IPS-20b (cell line): ENCODE measurements around the gene TCN1.
"Not testable (repeated sequence)": the region's sequence is repeated elsewhere in the genome, so short reads cannot be mapped to it uniquely, and the experiment has no call there.

ENCODE experiments used
- H3K27ac ChIP-seq: one replicate; pipeline ENCODE4 v1.5.1; 2013; ENCODE audit warnings: low read length
- H3K27me3 ChIP-seq: 2 replicates; pipeline ENCODE4 v1.6.1; 2013; ENCODE audit warnings: mild to moderate bottlenecking, low read length, inconsistent platforms; ENCODE audit not compliant: insufficient read depth
- H3K36me3 ChIP-seq: 2 replicates; pipeline ENCODE4 v1.6.1; 2013; ENCODE audit warnings: low read depth, mild to moderate bottlenecking, inconsistent platforms, low read length, moderate library complexity; ENCODE audit not compliant: insufficient read depth
- H3K4me1 ChIP-seq: 2 replicates; pipeline ENCODE4 v1.6.1; 2013; ENCODE audit warnings: mild to moderate bottlenecking, control low read depth, inconsistent platforms, low read length, moderate library complexity; ENCODE audit not compliant: insufficient read depth
- H3K4me3 ChIP-seq: 2 replicates; pipeline ENCODE4 v1.5.1; 2013; ENCODE audit warnings: mild to moderate bottlenecking, low read length, inconsistent platforms
- H3K9ac ChIP-seq: 2 replicates; pipeline ENCODE4 v1.6.1; 2013; ENCODE audit warnings: low read depth, mild to moderate bottlenecking, inconsistent platforms, low read length, moderate library complexity
- H3K9me3 ChIP-seq: 2 replicates; pipeline ENCODE4 v1.6.1; 2013; ENCODE audit warnings: mild to moderate bottlenecking, low read depth, low read length, inconsistent platforms; ENCODE audit not compliant: insufficient read depth

The TCN1 gene

GRCh38 chr11:59851416-59851815 lies 14.9 kb downstream of the TCN1 start:
- H3K9ac ChIP-seq, H3K27ac ChIP-seq: not testable (repeated sequence)

GRCh38 chr11:59849551-59849950 lies 16.7 kb downstream of the TCN1 start:
- H3K9me3 ChIP-seq, H3K36me3 ChIP-seq, H3K27ac ChIP-seq, H3K9ac ChIP-seq, H3K27me3 ChIP-seq, H3K4me1 ChIP-seq, H3K4me3 ChIP-seq: not testable (repeated sequence)

More at GRCh38 chr11:59851416-59851815, 14.9 kb downstream of the TCN1 start:
- not testable (repeated sequence) for H3K27me3 ChIP-seq, H3K36me3 ChIP-seq, H3K9me3 ChIP-seq, H3K4me3 ChIP-seq, H3K4me1 ChIP-seq

GRCh38 chr11:59849129-59849528 lies 17.2 kb downstream of the TCN1 start:
- Histone ChIP-seq H3K27ac (no peak overlapping the region), H3K9me3 (no peaks in the 10 kb centered on the region), H3K36me3 (no peaks in the 10 kb centered on the region), H3K27me3 (no peaks in the 10 kb centered on the region), H3K9ac (no peak overlapping the region), H3K4me1 (peaks cover 5% of the 10 kb centered on the region; the same call in 1 of the 2 replicates), H3K4me3 (no peak overlapping the region)

DNA sequence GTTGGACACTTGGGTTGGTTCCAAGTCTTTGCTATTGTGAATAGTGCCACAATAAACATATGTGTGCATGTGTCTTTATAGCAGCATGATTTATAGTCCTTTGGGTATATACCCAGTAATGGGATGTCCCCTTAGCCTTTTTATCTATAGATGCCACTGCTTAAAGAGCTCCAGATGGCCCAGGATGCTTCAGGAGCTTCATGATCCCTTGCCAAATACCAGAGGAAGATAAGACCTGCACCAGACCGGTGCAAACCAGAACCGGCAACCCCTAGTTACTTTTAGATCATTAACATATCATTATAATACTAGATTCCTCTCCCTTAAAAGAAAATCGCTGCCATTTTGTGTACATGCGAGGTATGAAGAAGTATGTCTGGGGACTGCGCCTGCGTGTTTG lies 17.8 kb downstream of the TCN1 start:
- not testable (repeated sequence) for H3K36me3 ChIP-seq, H3K4me1 ChIP-seq, H3K27ac ChIP-seq, H3K9ac ChIP-seq, H3K4me3 ChIP-seq, H3K27me3 ChIP-seq, H3K9me3 ChIP-seq

DNA sequence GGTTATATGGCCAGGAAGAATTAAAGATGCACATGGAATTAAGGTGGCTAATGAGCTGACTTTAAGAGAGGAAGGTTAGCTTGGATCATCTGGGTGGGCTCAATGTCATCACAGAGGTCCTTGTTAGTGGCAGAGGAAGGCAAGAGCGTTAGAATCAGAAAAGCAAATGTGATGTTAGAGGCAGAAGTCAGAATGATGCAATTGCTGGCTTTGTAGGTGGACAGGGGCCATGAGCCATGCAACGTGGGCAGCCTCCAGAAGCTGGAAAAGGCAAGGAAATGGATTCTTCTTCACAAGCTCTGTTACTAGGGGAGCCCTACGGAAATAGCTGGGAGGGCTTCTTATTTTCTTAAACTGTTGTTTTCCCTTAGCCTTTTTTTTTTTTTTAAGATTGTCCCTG lies 18.7 kb downstream of the TCN1 start:
- no peak overlapping the region for H3K4me3 ChIP-seq
- no peak overlapping the region for H3K9ac ChIP-seq
- H3K27ac ChIP-seq = no peak overlapping the region
- peaks cover 5% of the 10 kb centered on the region; the same call in 1 of the 2 replicates for H3K4me1 ChIP-seq
- no peaks in the 10 kb centered on the region for H3K9me3 ChIP-seq
- H3K36me3 ChIP-seq = no peaks in the 10 kb centered on the region
- no peaks in the 10 kb centered on the region for H3K27me3 ChIP-seq

GRCh38 chr11:59846556-59846955 lies 19.7 kb downstream of the TCN1 start:
- no peaks in the 10 kb centered on the region for H3K9me3 ChIP-seq
- H3K4me1 ChIP-seq = peaks cover 5% of the 10 kb centered on the region; the same call in 1 of the 2 replicates
- no peaks in the 10 kb centered on the region for H3K27me3 ChIP-seq
- H3K27ac ChIP-seq = no peak overlapping the region
- H3K4me3 ChIP-seq = no peak overlapping the region
- no peaks in the 10 kb centered on the region for H3K36me3 ChIP-seq
- no peak overlapping the region for H3K9ac ChIP-seq

- H3K36me3 ChIP-seq = no peaks in the 10 kb centered on the region
- H3K9me3 ChIP-seq = no peaks in the 10 kb centered on the region
- no peak within 1 kb of the TSS for H3K27ac ChIP-seq
- H3K4me3 ChIP-seq = no peak within 1 kb of the TSS
- H3K9ac ChIP-seq = no peak within 1 kb of the TSS
- no peaks in the 10 kb centered on the region for H3K27me3 ChIP-seq
- H3K4me1 ChIP-seq = peaks cover 5% of the 10 kb centered on the region; the same call in 1 of the 2 replicates
Observed at GRCh38 chr11:59845399-59845798, 20.9 kb downstream of the TCN1 start, which contains the start of gene CBLIF. Gene CBLIF, minus strand, starts transcription at chr11:59845499. Its CDS starts 46 bp downstream, at chr11:59845453.

- H3K4me1 ChIP-seq = peaks cover 5% of the 10 kb centered on the region; the same call in 1 of the 2 replicates
- H3K9me3 ChIP-seq = no peaks in the 10 kb centered on the region
- H3K4me3 ChIP-seq = no peak overlapping the region
- no peaks in the 10 kb centered on the region for H3K36me3 ChIP-seq
- no peak overlapping the region for H3K27ac ChIP-seq
- H3K9ac ChIP-seq = no peak overlapping the region
- H3K27me3 ChIP-seq = no peaks in the 10 kb centered on the region
Observed at GRCh38 chr11:59842316-59842715, 24.0 kb downstream of the TCN1 start.

- H3K9ac ChIP-seq = no peak overlapping the region
- H3K27me3 ChIP-seq = no peaks in the 10 kb centered on the region
- no peak overlapping the region for H3K27ac ChIP-seq
- no peaks in the 10 kb centered on the region for H3K9me3 ChIP-seq
- no peaks in the 10 kb centered on the region for H3K36me3 ChIP-seq
- no peak overlapping the region for H3K4me3 ChIP-seq
- H3K4me1 ChIP-seq = peaks cover 5% of the 10 kb centered on the region; the same call in 1 of the 2 replicates
Observed at GRCh38 chr11:59841514-59841913, 24.8 kb downstream of the TCN1 start.

DNA sequence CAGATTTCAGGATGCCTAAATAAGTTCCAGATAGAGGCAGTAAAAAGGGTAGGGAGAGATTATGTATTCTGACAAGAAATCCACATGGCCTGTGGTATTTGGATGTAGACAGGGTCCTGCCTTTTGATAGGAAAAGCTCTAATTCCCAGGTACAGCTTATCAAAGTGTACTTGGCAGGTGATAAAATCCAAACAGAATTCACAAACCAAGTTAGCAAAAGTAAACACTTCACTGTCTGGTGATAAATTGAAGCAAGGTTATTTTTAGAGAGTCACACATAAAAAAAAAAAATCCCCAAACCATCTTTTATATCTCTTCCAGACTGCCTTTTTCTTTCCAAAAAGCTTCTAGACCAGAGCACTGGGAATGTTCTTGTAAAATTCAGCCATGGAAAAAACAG lies 26.7 kb downstream of the TCN1 start:
- Histone ChIP-seq H3K9ac (no peak overlapping the region), H3K27me3 (no peaks in the 10 kb centered on the region), H3K4me3 (no peak overlapping the region), H3K27ac (no peak overlapping the region), H3K36me3 (no peaks in the 10 kb centered on the region), H3K4me1 (no peaks in the 10 kb centered on the region), H3K9me3 (no peaks in the 10 kb centered on the region)

- H3K4me1 ChIP-seq = no peaks in the 10 kb centered on the region
- H3K36me3 ChIP-seq = no peaks in the 10 kb centered on the region
- H3K4me3 ChIP-seq = no peak overlapping the region
- H3K27ac ChIP-seq = no peak overlapping the region
- no peaks in the 10 kb centered on the region for H3K27me3 ChIP-seq
- no peak overlapping the region for H3K9ac ChIP-seq
- no peaks in the 10 kb centered on the region for H3K9me3 ChIP-seq
Observed at GRCh38 chr11:59833602-59834001, 32.7 kb downstream of the TCN1 start.

DNA sequence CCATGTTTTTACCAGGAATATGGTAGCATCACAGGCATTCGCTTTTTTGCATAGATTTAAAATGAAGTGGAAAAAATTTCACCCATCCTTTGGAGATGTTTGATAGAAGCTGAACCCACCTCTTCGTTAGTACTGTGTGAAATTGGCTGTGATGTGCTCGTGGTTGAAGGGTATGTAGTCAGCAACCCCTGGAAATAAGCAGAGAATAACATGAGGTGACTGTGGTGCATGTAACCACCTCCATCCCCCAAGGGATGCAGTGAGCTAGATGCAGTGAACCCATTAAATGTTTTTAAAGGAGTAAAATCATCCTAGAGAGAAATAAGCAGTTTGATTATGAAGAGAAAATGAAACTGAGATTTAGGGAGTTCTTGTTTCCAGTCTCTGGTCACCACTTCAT lies 36.9 kb downstream of the TCN1 start:
- Histone ChIP-seq H3K4me1 (no peaks in the 10 kb centered on the region), H3K4me3 (no peak overlapping the region), H3K9me3 (no peaks in the 10 kb centered on the region), H3K9ac (no peak overlapping the region), H3K27ac (no peak overlapping the region), H3K36me3 (no peaks in the 10 kb centered on the region), H3K27me3 (no peaks in the 10 kb centered on the region)
